WERI-Rb-1 (cell line): ENCODE results near the gene TUBGCP2.
A peak's percentile ranks its signal among the peaks of the same experiment; 100 is the strongest.

ENCODE experiments used
- DNase-seq: peaks from one replicate; pipeline ENCODE4 v3.0.0-alpha.2; 2020
- H3K27ac ChIP-seq: fragments of 250-450 bp; sonication (Bioruptor Pico); 2 replicates; pipeline ENCODE4 v1.5.1; 2020; ENCODE audit warnings: mild to moderate bottlenecking, moderate library complexity
- H3K27me3 ChIP-seq: fragments of 250-450 bp; sonication (Bioruptor Pico); 2 replicates; pipeline ENCODE4 v1.5.1; 2021; ENCODE audit warnings: mild to moderate bottlenecking, low read depth, moderate library complexity; ENCODE audit not compliant: insufficient read depth, severe bottlenecking
- H3K36me3 ChIP-seq: fragments of 250-450 bp; sonication (Bioruptor Pico); 2 replicates; pipeline ENCODE4 v1.5.1; 2020; ENCODE audit warnings: mild to moderate bottlenecking, moderate library complexity
- H3K4me3 ChIP-seq: 2 replicates; pipeline ENCODE4 v1.5.1; 2011; ENCODE audit warnings: low read depth, mild to moderate bottlenecking, control low read depth, low read length
- H3K9me3 ChIP-seq: fragments of 250-450 bp; sonication (Bioruptor Pico); 2 replicates; pipeline ENCODE4 v1.5.1; 2021; ENCODE audit warnings: mild to moderate bottlenecking, moderate library complexity; ENCODE audit not compliant: severe bottlenecking
- CTCF ChIP-seq: IDR thresholded peaks from 2 replicates; pipeline ENCODE4 v1.5.1; 2011; ENCODE audit warnings: low read depth, mild to moderate bottlenecking, control low read depth, inconsistent platforms, low read length

Gene TUBGCP2

DNA sequence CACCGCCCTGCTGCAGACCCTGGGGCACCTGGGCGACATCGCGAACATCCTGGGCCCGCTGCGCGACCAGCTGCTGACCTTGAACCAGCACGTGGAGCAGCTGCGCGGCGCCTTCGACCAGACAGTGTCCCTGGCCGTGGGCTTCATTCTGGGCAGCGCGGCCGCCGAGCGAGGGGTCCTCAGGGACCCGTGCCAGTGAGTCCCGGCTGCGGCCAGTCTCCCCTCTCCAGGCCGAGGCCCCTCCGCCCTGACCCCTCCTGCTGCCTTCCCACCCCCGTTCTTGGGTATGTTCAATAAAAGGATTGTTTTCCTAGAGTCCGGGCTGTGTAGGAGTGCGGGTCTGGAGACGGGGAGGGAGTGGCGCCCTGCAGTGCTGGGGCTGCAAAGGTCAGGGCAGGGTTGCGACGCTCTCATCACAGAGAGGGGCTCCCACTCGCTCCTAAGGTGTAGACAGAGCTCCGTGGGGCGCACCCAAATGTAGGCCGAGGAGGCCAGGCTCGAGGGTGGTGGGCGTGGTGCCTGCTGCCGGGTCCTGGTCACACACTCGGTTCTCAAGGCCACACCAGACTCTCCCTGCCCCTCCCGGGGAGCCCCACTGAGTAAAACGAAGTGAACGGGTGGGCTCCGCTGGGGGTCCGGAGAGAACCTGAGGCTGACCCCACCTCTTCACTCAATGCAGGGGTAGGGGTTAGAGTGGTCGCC, 77.3 kb downstream of the TUBGCP2 start:
- no peak for TF ChIP-seq CTCF
- H3K27me3 ChIP-seq = peaks cover 9% of the 10 kb centered on the region
- H3K27ac ChIP-seq = no peak overlapping the region
- no peak for DNase-seq
- no peaks in the 10 kb centered on the region for H3K9me3 ChIP-seq
- H3K36me3 ChIP-seq = no peaks in the 10 kb centered on the region
- no peak overlapping the region for H3K4me3 ChIP-seq

DNA sequence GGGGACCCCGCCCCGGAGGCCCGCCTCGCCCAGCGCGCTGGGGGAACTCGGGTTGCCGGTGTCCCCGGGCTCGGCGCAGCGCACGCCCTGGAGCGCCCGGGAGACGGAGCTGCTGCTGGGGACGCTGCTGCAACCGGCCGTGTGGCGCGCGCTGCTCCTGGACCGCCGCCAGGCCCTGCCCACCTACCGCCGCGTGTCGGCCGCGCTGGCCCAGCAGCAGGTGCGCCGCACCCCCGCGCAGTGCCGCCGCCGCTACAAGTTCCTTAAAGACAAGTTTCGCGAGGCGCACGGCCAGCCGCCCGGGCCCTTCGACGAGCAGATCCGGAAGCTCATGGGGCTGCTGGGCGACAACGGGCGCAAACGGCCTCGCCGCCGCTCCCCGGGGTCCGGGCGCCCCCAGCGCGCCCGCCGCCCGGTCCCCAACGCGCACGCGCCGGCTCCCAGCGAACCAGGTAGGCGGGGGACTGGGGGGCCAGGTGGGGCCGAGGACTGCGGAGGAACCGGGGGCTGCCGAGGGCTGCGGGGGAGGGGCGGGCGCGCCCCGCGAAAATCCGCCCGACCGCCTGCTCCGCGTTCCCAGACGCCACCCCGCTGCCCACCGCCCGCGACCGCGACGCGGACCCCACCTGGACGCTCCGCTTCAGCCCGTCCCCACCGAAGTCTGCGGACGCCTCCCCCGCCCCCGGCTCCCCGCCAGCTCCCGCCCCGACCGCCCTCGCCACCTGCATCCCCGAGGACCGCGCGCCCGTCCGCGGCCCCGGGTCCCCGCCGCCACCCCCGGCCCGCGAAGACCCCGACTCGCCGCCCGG, 78.1 kb downstream of the TUBGCP2 start:
- H3K27me3 ChIP-seq = peaks cover 8% of the 10 kb centered on the region
- DNase-seq = no peak
- no peak overlapping the region for H3K27ac ChIP-seq
- no peak for TF ChIP-seq CTCF
- H3K4me3 ChIP-seq = peak overlapping the region; percentile 26
- H3K9me3 ChIP-seq = no peaks in the 10 kb centered on the region
- H3K36me3 ChIP-seq = no peaks in the 10 kb centered on the region

DNA sequence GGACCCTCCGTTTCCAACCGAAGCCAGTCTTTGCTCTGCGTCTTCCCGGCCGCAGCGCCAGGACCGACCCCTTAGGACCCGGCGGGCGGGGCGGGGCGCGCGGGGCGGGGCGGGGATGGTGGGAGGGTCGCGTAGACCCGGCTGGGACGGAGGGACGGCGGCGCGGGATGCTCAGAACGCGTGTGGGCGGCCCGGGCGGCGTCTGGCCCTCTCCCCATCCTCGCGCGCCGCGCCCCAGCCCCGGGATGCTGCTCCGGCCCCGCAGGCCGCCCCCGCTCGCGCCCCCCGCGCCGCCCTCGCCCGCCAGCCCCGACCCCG, 78.7 kb downstream of the TUBGCP2 start, which contains the start of gene UTF1:
UTF1 (plus strand) TSS at position 174 of the 318 bp plus-strand sequence; CDS start at position 246, 72 bp downstream.
- Histone ChIP-seq H3K27ac (no peak within 1 kb of the TSS), H3K36me3 (no peaks in the 10 kb centered on the region), H3K9me3 (no peaks in the 10 kb centered on the region), H3K4me3 (peak within 1 kb of the TSS; percentile 26), H3K27me3 (peaks cover 8% of the 10 kb centered on the region)
- no peak for DNase-seq
- TF ChIP-seq CTCF = no peak

GRCh38 chr10:133229265-133230043, 79.2 kb downstream of the TUBGCP2 start:
- no peak for TF ChIP-seq CTCF
- Histone ChIP-seq H3K4me3 (no peak overlapping the region), H3K36me3 (no peaks in the 10 kb centered on the region), H3K27me3 (peaks cover 8% of the 10 kb centered on the region), H3K9me3 (no peaks in the 10 kb centered on the region), H3K27ac (no peak overlapping the region)
- DNase-seq = no peak
